NCI-H2227 (cell line): ENCODE results near the gene FLRT1.

Source experiments
- DNase-seq: peaks from one replicate; lab custom pipeline; 2025; ENCODE audit not compliant: unreplicated experiment; lab: John Stamatoyannopoulos, UW

The FLRT1 gene

GRCh38 chr11:64005691-64006090 is 30.0 kb upstream of the FLRT1 start:
- DNase-seq = no peak

- DNase-seq = no peak
Measured at GRCh38 chr11:64006398-64006797, 29.3 kb upstream of the FLRT1 start.

- DNase-seq = peak; percentile 62
Measured at GRCh38 chr11:64007160-64007628, 28.5 kb upstream of the FLRT1 start.

GRCh38 chr11:64007629-64008282 is 28.0 kb upstream of the FLRT1 start:
- peak; percentile 86 for DNase-seq

- no peak for DNase-seq
Measured at GRCh38 chr11:64008283-64008913, 27.3 kb upstream of the FLRT1 start.

- no peak for DNase-seq
Measured at GRCh38 chr11:64008914-64009633, 26.7 kb upstream of the FLRT1 start.

- no peak for DNase-seq
Measured at GRCh38 chr11:64009710-64010109, 26.0 kb upstream of the FLRT1 start.

GRCh38 chr11:64010783-64011182 is 24.9 kb upstream of the FLRT1 start:
- no peak for DNase-seq

- DNase-seq = no peak
Measured at GRCh38 chr11:64011371-64011770, 24.4 kb upstream of the FLRT1 start.

GRCh38 chr11:64013141-64013896 is 22.4 kb upstream of the FLRT1 start:
- DNase-seq = no peak

- DNase-seq = peak; percentile 33
Measured at GRCh38 chr11:64014356-64014755, 21.4 kb upstream of the FLRT1 start.

- DNase-seq = no peak
Measured at GRCh38 chr11:64015510-64015909, 20.2 kb upstream of the FLRT1 start.

- DNase-seq = peak; percentile 27
Measured at GRCh38 chr11:64015935-64016845, 19.5 kb upstream of the FLRT1 start.

- DNase-seq = no peak
Measured at GRCh38 chr11:64017945-64018224, 17.8 kb upstream of the FLRT1 start.

- DNase-seq = no peak
Measured at GRCh38 chr11:64018310-64018709, 17.4 kb upstream of the FLRT1 start.

GRCh38 chr11:64019106-64020037 is 16.4 kb upstream of the FLRT1 start:
- DNase-seq = no peak

GRCh38 chr11:64020976-64021756 is 14.6 kb upstream of the FLRT1 start:
- DNase-seq = peak; percentile 39

GRCh38 chr11:64021757-64022093 is 14.0 kb upstream of the FLRT1 start:
- peak; percentile 34 for DNase-seq
